T-helper 1 cell treated with Interleukin-12 subunit alpha and Interleukin-12 subunit beta and Interleukin-4 antibody, amounts not matched to agents 30 ng/mL and 1 ng/mL, for 36 hours (primary cell): ENCODE data around the gene LAMC1. TPM values are rescaled to one million over a fixed set of nuclear protein-coding genes. Genes with fewer than 3 reads are reported as not detected.

Experiments used
- intact Hi-C: fragments of 100-400 bp; cut with micrococcal nuclease; formaldehyde crosslinking; loops from one replicate; pipeline ENCODE4 v1.15.1; 2024
- total RNA-seq: library from RNA; stranded (reverse); gene quantifications from 2 replicates; pipeline ENCODE4 v1.2.3, GENCODE V29; 2022

LAMC1 gene
- total RNA-seq, 1 donor from 2014 or later, result 0.37 TPM

DNA sequence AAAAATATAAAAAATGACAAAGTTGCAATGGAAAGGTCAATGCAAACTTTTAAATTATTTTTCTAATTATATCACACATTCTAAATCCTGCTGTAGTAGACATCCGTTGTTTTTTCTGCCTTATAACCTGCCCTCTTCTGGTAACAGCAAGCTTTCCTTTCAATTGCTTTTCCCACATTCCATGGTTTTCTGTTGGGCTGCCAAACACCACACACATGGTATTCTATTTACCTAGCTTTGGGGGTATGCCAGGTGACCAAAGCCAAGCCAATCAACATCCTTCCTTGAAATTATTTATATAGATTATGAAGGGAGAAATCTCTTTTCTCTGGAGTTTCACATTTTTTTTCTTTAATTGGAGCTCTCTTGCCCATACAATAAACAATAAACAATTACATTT lies 3.4 kb upstream of the LAMC1 start:
- intact Hi-C loops, result loop anchor here (5.0 to 10.0 kb wide), 2 partner anchors 207 to 1495 kb away; no protein-coding TSS in a partner anchor

DNA sequence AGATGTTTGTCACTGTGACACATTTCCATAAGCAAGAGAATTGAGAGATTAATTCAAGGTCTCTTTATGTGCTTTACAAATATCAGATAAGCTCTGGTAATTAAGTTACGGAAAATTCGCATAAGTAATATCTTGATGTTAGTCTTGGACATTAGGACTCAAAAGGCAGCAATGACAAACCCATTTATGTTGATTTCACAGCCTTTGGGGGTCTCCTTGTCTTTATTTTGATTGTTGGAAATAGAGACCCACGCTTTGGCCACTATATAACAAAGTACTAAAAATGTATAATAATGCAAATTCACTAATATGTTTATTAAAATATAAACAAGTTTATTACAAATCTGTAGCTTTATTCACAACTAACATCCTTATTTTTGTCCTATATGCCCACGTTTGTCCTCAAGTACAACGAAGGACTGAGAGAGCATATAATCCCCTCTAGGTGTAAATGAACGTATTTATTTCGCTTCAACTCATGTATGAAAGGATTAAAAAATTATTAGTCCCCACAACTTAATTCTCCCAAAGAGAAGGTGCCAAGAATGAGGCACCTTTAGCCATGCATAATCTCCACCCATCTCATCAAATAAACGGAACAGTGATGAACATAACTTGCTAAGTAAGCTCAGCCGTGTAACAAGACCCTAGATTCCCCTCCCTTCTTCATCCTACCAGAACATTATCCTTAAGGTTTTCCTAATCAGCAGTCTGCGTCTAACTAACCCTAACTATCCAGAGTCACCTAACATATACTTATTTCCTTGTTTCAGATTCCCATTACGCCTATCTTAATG lies 1.6 kb upstream of the LAMC1 start:
- intact Hi-C loops, result loop anchor here (5.0 to 10.0 kb wide), 2 partner anchors 206 to 1493 kb away; no protein-coding TSS in a partner anchor

DNA sequence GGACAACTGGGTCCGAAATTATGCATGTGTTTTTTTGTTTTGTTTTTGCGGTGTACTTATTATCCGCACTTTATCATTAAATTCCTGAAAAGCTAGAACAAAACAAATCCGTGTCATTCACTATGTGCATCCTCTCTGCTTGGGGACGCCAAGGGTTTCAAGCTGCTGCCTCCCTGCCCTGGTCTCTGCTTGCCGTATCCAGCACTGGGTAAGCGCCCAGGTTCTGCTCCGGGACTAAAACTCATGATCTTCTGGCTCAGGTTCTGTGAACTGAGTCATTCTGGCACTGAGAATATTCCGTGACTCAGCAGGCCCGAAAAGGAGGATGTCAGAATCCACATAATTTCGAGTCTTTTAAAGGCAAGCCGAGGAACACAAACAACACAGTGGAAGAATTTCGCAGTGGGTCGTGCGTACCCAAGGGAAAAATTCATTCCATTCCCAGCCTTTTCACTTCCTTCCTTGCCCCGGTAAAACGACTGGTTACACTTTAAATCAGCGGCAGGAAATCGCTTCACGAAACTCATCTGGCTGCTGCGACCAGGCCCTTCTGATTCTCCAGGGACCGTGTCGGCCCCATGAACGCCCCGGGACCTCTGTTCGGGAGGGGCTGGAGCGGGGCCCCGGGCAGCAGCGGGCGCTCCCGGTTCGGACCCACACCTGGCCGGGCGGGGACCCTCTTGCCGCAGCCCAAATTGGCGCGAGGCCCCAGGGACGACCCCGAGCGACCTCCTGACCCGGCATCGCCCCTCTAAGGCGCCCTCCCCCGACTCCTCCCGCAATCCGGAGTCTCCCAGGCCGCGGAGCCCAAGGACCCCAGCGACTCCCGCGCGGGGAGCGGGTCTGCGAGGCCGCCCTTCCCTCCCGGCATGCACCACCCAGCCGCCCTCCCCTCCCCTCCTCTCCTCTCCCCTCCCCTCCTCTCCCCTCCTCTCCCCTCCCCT lies 746 bp upstream of the LAMC1 start:
- intact Hi-C loops, result loop anchor here (5.0 to 10.0 kb wide), 2 partner anchors 205 to 1492 kb away; no protein-coding TSS in a partner anchor

DNA sequence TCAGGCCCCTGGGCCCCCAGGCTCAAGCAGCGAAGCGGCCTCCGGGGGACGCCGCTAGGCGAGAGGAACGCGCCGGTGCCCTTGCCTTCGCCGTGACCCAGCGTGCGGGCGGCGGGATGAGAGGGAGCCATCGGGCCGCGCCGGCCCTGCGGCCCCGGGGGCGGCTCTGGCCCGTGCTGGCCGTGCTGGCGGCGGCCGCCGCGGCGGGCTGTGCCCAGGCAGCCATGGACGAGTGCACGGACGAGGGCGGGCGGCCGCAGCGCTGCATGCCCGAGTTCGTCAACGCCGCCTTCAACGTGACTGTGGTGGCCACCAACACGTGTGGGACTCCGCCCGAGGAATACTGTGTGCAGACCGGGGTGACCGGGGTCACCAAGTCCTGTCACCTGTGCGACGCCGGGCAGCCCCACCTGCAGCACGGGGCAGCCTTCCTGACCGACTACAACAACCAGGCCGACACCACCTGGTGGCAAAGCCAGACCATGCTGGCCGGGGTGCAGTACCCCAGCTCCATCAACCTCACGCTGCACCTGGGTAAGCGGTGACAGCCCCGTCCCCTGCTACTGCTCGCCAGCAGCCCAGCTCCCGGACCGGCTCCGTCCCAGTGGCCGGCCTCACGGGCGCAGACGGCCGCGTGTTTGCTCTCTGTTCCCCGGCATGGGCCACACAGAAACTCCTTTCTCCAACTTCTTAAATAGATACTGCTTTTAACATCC lies 539 bp downstream of the LAMC1 start:
- intact Hi-C loops, result loop anchor here (5.0 to 10.0 kb wide), 2 partner anchors 204 to 1491 kb away; no protein-coding TSS in a partner anchor

DNA sequence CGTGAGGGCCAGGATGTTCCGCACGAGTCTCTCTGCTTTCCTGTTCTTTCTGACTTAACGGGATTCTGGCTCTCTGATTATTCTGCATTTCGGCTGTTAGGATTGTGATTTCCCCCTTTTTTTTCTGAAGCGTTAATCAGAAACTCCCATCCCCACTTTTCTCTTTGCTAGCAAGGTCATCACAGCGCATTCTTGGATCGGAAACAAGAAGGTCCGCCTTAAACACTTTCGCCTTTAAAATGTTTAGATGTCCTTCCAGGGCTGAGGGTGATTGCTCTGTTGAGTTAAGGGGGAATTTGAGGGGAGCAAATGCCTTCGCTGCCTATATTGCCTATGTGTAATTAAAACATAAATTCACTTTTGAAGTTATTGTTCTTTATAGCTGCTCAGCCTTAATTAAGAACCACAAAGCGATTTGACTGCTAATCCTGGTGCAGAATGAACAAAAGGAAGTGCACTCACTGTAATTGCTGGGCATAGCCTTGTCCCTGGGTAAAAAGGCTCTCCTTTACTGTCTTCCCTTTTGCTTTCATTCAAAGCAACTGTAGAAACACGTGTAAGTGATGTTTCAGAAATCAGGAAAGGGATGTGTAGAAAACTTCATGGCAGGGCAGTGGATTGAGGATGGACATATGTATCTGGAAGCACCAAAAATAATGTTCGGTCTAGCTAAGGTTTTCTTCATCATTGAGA lies 1.2 kb downstream of the LAMC1 start:
- intact Hi-C loops, result loop anchor here (5.0 to 10.0 kb wide), 2 partner anchors 203 to 1490 kb away; no protein-coding TSS in a partner anchor

DNA sequence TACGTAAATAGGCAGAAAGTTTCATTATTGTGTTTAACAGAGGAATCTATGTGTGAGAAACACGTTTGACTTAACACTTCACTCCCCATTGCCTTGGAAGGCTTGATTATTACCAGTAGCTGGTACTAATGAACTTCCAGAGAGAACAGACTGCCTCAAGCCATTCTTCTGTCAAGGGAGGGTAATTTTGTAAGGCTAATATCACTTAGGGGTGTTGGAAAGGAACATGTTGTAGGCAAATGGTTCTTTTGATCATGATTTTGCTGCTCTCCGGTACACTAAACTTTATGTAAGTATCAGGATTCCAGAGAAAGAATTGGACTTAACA lies 1.8 kb downstream of the LAMC1 start:
- intact Hi-C loops, result loop anchor here (10.0 kb wide), 1 partner anchor 1490 kb away; no protein-coding TSS in a partner anchor

DNA sequence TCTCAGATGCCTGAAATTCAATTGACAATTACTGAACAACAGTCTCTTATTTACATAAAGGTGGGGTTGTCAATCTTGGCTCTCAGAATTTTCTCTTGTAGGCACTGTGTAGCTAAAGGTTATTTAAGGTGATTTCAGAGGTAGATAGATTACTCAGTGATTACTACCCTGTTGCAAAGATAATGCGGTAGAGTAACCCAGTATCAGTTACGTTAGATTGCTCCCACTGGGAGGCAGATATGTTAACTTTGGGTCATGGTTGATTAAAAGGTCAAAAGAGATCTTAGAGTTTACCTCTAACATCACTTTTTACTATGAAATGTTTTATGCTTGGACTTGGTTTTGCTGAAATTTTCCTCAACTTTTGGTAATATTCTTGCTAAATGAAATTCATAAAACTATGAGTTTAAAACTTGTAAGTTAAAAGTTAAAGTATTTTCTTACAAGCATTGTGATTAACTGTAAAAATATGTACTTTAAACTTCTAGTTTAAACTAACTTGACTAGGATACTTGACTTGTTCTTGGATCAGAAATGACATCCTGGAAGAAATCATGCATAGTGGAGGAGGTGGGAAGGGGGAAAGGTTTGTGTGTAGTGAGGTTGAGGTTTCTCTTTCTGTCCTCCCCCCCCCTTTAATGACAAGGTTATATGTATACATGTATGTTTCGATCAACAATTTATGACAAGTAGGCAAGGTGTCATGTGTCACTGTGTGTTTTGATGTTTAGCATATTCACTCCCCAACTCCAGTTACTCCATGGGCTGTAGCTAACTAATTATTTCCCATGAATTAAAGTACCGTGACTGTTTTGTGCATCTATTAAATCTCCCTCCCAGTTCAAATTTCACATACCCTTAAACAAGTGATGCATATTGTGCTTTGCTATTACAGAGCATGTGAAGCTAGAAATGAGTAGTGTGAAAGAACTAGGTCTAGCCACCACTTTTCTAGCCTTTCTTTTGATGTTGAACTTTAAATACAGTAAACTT lies 2.9 kb downstream of the LAMC1 start:
- intact Hi-C loops, result loop anchor here (10.0 kb wide), 1 partner anchor 1489 kb away; no protein-coding TSS in a partner anchor

DNA sequence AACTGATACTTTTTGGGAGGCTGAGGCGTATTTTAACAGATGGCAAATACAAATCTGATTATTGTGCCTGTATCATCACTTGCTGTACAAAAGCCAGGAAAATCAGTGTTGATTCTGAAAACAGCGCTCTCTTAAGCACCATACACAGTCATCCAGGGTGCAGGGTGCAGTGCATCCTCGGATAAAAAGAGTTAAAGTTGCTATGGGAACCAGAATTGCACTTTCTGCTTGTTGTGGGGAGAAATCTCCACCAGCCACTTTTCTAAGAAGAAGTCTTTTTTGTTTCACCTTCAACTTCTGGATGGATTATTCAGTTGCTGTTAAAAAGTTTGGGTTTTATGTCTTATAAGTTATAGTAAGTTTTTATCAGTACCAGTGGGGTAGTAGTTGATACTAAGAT lies 3.8 kb downstream of the LAMC1 start:
- intact Hi-C loops, result loop anchor here (10.0 kb wide), 1 partner anchor 1488 kb away; no protein-coding TSS in a partner anchor

DNA sequence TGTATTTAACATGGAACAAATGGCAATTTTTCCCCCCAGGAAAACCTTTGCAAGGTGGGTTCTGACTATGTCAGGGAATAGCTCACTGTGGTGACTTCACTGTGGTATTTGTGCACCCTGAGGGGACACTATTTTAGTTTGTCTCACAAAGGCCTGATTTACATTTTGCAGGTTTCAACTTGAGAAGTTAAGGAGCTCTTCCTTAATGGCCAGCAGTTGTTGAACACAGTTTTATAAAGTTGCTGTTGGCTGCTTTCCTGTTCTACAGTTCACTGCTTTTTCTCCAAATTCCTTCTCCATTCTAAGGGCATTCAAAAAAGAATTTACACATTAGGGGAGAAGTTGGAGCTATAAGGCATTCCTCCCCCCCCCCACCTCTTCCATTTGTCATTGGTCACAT lies 4.6 kb downstream of the LAMC1 start:
- intact Hi-C loops, result loop anchor here (10.0 kb wide), 1 partner anchor 1487 kb away; no protein-coding TSS in a partner anchor

DNA sequence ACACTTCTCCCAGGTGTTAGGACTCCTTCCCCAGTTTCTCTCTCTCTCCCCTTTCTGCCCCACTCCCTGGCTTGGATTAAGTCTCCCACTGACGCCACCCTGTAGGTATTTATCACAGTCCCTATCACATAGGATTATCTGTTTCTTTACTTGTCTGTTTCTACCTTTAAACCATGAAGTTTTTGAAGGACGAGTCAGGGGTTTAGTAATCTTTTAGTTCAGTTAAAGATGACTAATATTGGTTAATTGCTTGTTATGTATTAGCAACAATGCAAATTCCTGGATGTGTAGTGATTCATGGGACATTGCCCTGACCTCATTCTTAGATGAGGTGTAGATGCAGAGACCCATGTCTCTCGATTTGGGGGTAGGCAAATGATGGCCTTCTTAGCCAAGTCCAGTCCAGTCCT lies 6.4 kb downstream of the LAMC1 start:
- intact Hi-C loops, result loop anchor here (10.0 kb wide), 1 partner anchor 1485 kb away; no protein-coding TSS in a partner anchor

DNA sequence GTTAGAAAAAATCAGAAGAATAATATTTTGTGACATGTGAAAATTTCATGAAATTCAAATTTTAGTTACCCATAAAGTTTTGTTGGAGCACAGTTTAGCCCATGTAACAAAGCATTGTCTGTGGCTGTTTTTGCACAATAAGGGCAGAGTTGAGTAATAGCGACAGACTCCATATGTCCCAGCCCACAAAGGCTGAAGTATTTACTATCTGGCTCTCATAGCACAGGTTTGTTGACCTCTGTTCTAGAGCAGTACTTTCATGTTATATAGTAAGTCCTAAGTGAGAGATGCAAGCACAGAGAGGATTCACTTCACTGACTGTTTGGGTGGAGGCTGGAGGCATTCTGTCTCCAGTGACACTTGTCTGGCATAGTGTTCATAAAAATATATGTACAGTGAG lies 6.8 kb downstream of the LAMC1 start:
- intact Hi-C loops, result loop anchor here (5.0 kb wide), 1 partner anchor 413 kb away; no protein-coding TSS in a partner anchor

DNA sequence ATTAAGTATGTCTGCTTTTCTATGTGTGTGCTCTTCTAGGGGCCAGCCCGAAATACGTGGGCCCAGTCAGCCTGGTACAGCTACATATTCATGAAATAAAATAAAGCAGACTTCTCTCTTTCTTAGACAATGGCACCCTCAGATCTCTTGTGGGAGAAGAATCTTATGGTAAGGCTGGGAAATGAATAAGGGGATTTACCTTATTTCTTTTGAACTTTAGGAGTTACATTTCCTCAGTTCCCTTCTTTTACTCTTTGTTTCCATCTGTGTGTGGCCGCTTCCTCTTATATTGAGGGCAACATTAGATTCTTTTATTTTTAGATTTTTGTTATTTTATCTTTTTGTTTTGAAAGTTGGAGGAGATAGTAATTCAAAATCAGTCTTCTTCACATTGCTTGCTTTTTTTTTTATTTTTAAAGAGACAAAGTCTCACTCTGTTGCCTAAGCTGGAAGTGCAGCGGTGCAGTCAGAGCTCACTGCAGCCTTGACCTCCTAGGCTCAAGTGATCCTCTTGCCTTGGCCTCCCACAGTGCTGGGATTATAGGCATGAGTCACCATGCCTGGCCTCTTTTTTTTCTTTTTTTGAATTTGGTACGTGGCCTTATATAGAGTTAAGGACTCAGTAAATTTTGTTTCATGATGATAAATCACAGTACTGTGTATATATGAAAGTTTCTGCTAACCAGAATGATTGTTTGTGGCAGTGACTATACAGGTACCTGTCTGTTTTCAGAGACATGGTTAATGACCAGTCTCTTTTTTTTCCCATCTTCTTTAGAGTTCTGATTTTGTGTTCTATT lies 9.1 kb downstream of the LAMC1 start:
- intact Hi-C loops, result loop anchor here (5.0 kb wide), 1 partner anchor 415 kb away; no protein-coding TSS in a partner anchor

DNA sequence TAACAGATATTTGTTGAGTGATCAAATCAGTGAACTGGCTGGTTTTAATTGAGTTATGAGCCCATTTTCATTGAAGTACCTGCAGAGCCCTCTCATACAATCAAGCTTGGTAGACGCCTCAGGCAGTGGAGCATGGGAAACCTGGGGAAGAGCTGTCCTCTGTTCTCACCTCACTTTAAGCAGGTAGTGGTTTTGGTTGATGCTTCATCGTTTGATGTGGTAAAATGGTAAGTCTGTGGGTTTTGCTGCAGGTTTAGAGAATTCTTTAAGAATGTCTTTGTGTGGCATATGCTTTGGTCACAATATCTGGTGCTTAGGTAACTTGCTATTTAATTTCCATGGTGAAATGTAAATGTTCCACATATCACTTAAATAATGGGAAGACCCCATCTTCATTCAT lies 10.0 kb downstream of the LAMC1 start:
- intact Hi-C loops, result loop anchor here (5.0 kb wide), 1 partner anchor 416 kb away; no protein-coding TSS in a partner anchor

DNA sequence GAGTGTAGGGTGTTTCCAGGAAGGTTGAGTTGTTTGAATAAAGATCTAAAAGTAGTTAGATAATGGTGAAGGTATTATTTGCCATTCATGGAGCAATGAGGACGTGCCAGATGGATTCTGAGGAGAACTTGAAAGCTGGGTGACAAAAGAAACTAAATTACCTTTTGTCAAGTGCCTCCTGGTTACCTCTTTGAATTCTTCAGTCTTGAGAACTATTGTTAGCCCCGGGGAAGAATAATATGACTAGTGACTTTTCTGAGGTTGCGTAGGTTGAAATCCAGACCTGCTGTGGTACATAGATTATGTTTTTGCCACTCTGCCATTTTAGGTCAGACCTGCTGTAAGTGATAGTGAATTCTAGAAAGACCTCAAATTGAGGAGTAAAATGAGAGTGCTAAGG lies 11.5 kb downstream of the LAMC1 start:
- intact Hi-C loops, result loop anchor here (5.0 kb wide), 1 partner anchor 417 kb away; no protein-coding TSS in a partner anchor

DNA sequence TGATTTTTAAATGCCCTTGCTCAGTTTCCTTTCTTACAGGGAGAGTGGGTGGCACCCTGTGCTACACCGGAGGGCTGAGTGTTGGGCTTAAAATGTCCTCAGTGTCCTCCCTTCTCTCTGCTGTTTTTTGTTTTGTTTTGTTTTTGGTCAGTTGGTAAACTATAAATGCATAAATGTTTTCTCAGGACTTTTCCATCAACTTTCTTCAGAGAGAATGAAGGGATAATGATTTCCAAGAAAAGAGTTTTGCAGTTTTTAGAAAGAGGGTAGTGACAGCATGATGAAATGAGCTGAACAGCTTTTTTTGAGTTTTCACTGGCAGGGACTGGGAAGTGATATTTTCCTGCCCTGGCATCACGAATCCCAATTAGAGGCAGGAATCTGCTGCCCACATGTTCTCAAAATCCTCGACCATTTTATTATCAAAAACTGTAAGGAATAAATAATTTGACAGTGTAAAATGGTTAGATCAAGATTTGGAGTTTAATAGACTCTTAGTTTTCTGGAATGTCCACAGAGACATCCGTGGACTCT lies 15.2 kb downstream of the LAMC1 start:
- intact Hi-C loops, result no loop called here

DNA sequence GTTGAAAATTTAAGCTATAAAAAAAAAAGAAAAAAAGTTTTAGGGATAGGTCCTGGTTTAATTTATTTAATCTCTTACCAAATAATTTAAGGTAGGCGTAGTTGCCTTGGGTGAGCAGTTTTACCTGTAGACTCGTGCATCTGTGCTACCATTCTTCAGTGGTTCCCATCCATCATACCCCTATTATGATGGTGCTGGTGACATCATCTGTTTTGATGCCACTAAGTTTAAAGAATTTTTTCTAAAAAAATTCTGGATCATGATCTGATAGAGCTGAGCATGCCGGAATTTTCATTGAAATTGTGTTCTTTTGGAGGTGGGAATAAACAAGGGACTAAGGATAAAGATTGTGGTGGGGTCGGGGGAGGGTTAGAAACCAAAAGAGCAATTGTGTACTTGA lies 15.7 kb downstream of the LAMC1 start:
- intact Hi-C loops, result no loop called here

DNA sequence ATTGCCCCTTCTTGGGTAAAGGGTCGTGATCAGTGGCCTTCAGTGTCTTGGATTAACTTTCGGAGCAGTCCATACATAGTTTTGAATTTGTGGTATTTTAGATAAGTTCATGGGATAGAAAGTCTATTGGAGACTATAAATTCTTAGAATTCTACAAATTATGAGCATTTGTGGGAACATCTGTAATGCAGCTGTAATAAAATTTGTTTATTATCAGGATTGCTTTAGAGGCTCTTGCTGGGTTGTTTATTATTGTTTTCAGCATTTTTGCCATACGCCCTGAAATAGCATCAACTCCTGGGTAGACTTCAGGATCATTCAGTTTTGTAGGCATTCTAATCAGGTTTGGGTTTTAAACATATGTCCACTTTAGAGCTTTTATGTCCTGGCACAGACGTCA lies 16.1 kb downstream of the LAMC1 start:
- intact Hi-C loops, result no loop called here

DNA sequence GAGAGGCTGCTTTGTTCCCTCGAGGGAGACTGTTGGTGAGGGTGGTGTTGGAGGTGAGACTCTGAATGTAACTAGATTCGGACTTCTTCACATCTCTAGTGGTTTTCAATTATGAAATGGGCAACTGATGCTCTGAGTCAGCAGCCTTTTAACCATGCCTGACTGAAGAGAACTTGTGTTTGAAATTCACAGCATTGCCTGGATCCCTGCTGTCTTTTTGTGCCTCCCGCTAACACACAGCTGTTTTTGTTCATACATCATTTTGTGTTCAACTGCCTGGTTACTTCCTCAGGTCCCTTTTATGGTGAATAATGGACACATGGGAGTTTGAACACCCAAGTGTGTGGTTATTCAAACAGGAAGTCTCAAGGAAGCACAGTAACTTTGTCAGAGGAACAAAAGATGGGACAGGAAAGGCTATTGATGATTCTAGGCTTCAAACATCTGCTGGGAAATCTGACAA lies 16.8 kb downstream of the LAMC1 start:
- intact Hi-C loops, result no loop called here
